Gastrocnemius medialis (tissue), 4 donors: ENCODE results near the gene HERC3. TPM values are rescaled to one million over a fixed set of nuclear protein-coding genes. Genes with fewer than 3 reads are reported as not detected.

Source experiments
- ATAC-seq, 2 donors: fragments of 150-250 bp; one replicate each; pipeline ENCODE4 v1.9.1; 2016
- DNase-seq, 2 donors: peaks; one replicate each; pipeline ENCODE4 v3.0.0-alpha.2; 2019
- H3K27ac ChIP-seq, 4 donors: fragments of 200-600 bp; sonication (generic); 1 replicate in 1 of 4; 2 replicates in 3 of 4; pipeline ENCODE4 v1.5.1; 2016 to 2018; ENCODE audit warnings: mild to moderate bottlenecking in 2 of 4, moderate library complexity in 1 of 4
- H3K27me3 ChIP-seq, 3 donors: fragments of 200-600 bp; sonication (generic) in 2 of 3; 1 replicate in 1 of 3; 2 replicates in 2 of 3; pipeline versions ENCODE4 v1.5.1 to v1.6.0; 2016 to 2019; ENCODE audit warnings: mild to moderate bottlenecking in 1 of 3, moderate library complexity in 1 of 3
- H3K36me3 ChIP-seq, 2 donors: fragments of 200-600 bp; sonication (generic) in 1 of 2; one replicate each; pipeline ENCODE4 v1.5.1; 2017 to 2018
- H3K4me1 ChIP-seq, 2 donors: fragments of 200-600 bp; sonication (generic) in 1 of 2; one replicate each; pipeline ENCODE4 v1.5.1; 2016 to 2017; ENCODE audit warnings: mild to moderate bottlenecking in 2 of 2
- H3K4me3 ChIP-seq, 4 donors: fragments of 200-600 bp; sonication (generic) in 3 of 4; 1 replicate in 1 of 4; 2 replicates in 3 of 4; pipeline ENCODE4 v1.5.1; 2016 to 2019; ENCODE audit warnings: mild to moderate bottlenecking in 2 of 4
- H3K9me3 ChIP-seq, 3 donors: fragments of 200-600 bp; sonication (generic) in 2 of 3; 1 replicate in 1 of 3; 2 replicates in 2 of 3; pipeline ENCODE4 v1.5.1; 2016 to 2019
- CTCF ChIP-seq, 5 experiments: fragments of 450-650 bp in 3 of 5; fragments of 200-600 bp in 2 of 5; sonication (generic) in 2 of 5; IDR thresholded peaks in 4 of 5; conservative IDR thresholded peaks in 1 of 5; 1 replicate in 4 of 5; 2 replicates in 1 of 5; pipeline ENCODE4 v1.5.1; 2016 to 2019; ENCODE audit warnings: antibody characterized with exemption in 5 of 5, mild to moderate bottlenecking in 3 of 5, moderate library complexity in 3 of 5
- POLR2A ChIP-seq, 2 donors: fragments of 450-650 bp; IDR thresholded peaks; one replicate each; pipeline ENCODE4 v1.6.1; 2017; ENCODE audit warnings: antibody characterized with exemption in 2 of 2, mild to moderate bottlenecking in 2 of 2, moderate library complexity in 2 of 2
- in situ Hi-C, 4 donors: fragments of 200-750 bp; cut with MboI; loops; one replicate each; pipeline versions ENCODE4 v1.15.0 to v1.8.0; 2017; ENCODE audit warnings: low sequenced_read_pairs in 4 of 4
- intact Hi-C: fragments of 100-400 bp; cut with DNase I; formaldehyde crosslinking; loops from one replicate; pipeline ENCODE4 v1.15.1; 2023; ENCODE audit warnings: low total_unique reads
- total RNA-seq, 4 donors: library from RNA; depleted of rRNA; stranded (reverse); fragments of >200 nt; gene quantifications; one replicate each; pipeline versions ENCODE4 v1.1.0 to v1.2.3, GENCODE V29; 2016

HERC3 gene
- total RNA-seq, 4 donors from 2014 or later = 16.2 to 32.3 (median 21.9) TPM

GRCh38 chr4:88747351-88747750 is 155.1 kb downstream of the HERC3 start:
- no peak for ATAC-seq
- H3K27ac ChIP-seq = peak overlapping the region in 1 of 4 donors; percentile 7
- intact Hi-C loops = no loop called here
- peaks cover 0 to 35% of the 10 kb centered on the region in 2 donors for H3K36me3 ChIP-seq
- in situ Hi-C loops = no loop called here
- peaks cover 17 to 28% of the 10 kb centered on the region in 2 donors for H3K4me1 ChIP-seq
- H3K9me3 ChIP-seq = no peaks in the 10 kb centered on the region
- no peak overlapping the region for H3K4me3 ChIP-seq
- DNase-seq = no peak
- H3K27me3 ChIP-seq = no peaks in the 10 kb centered on the region
- TF ChIP-seq CTCF (IDR thresholded peaks at IDR 0.05 in 4 of 5, conservative IDR thresholded peaks at IDR 0.05 in 1 of 5) (no peak), POLR2A (IDR thresholded peaks at IDR 0.05) (no peak)

- H3K4me3 ChIP-seq = no peak overlapping the region
- in situ Hi-C loops = no loop called here
- no peak for DNase-seq
- H3K9me3 ChIP-seq = no peaks in the 10 kb centered on the region
- no peaks in the 10 kb centered on the region for H3K27me3 ChIP-seq
- H3K4me1 ChIP-seq = peaks cover 6 to 15% of the 10 kb centered on the region in 2 donors
- intact Hi-C loops = no loop called here
- ATAC-seq = no peak
- peaks cover 0 to 35% of the 10 kb centered on the region in 2 donors for H3K36me3 ChIP-seq
- no peak for TF ChIP-seq CTCF (IDR thresholded peaks at IDR 0.05 in 4 of 5, conservative IDR thresholded peaks at IDR 0.05 in 1 of 5)
- no peak for TF ChIP-seq POLR2A (IDR thresholded peaks at IDR 0.05)
- H3K27ac ChIP-seq = no peak overlapping the region
Measured at GRCh38 chr4:88750369-88750768, 158.1 kb downstream of the HERC3 start.

- H3K27ac ChIP-seq = no peak overlapping the region
- no peak overlapping the region for H3K4me3 ChIP-seq
- peaks cover 0 to 35% of the 10 kb centered on the region in 2 donors for H3K36me3 ChIP-seq
- no peaks in the 10 kb centered on the region for H3K9me3 ChIP-seq
- no peak for TF ChIP-seq CTCF (IDR thresholded peaks at IDR 0.05 in 4 of 5, conservative IDR thresholded peaks at IDR 0.05 in 1 of 5)
- no peak for TF ChIP-seq POLR2A (IDR thresholded peaks at IDR 0.05)
- H3K4me1 ChIP-seq = peaks cover 0 to 4% of the 10 kb centered on the region in 2 donors
- ATAC-seq (no peak), DNase-seq (no peak)
- in situ Hi-C loops (no loop called here), intact Hi-C loops (no loop called here)
- H3K27me3 ChIP-seq = no peaks in the 10 kb centered on the region
Measured at GRCh38 chr4:88751258-88752075, 159.2 kb downstream of the HERC3 start.

- no peak for DNase-seq
- in situ Hi-C loops (no loop called here), intact Hi-C loops (no loop called here)
- no peak for TF ChIP-seq CTCF (IDR thresholded peaks at IDR 0.05 in 4 of 5, conservative IDR thresholded peaks at IDR 0.05 in 1 of 5)
- TF ChIP-seq POLR2A (IDR thresholded peaks at IDR 0.05) = no peak
- Histone ChIP-seq H3K4me1 (peaks cover 0 to 2% of the 10 kb centered on the region in 2 donors), H3K4me3 (no peak overlapping the region), H3K27ac (no peak overlapping the region), H3K9me3 (no peaks in the 10 kb centered on the region), H3K36me3 (peaks cover 0 to 35% of the 10 kb centered on the region in 2 donors), H3K27me3 (no peaks in the 10 kb centered on the region)
- ATAC-seq = no peak
Measured at GRCh38 chr4:88752076-88752463, 159.8 kb downstream of the HERC3 start.
